Stimulated activated CD8-positive, alpha-beta memory T cell treated with anti-CD3 and anti-CD28 coated beads, Interleukin-15, amount 100 ng/mL, for 1 hour (primary cell): ENCODE results near the gene ANO7.

ENCODE experiments used
- DNase-seq: peaks from one replicate; pipeline ENCODE4 v3.0.0-alpha.2; 2020; ENCODE audit warnings: low read depth

Gene ANO7

DNA sequence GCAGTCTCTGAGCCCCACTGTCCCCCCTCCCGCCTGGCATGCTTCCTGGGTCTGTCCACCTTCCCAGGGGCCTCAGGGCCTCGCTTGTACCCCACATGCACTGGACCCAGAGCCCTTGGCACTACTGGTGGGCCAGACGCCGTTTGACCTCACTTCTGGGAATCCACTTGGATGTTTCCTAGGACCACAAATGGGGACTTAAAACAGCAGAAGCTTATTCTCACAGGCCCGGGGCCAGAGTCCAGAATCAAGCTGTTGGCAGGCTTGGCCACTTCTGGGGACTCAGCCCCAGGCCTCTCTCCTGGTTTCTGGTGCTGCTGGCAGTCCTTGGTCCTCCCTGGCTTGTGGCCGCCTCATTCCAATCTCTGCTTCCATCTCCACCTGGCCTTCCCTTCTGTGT is 19.6 kb downstream of the ANO7 start:
- DNase-seq: no peak

DNA sequence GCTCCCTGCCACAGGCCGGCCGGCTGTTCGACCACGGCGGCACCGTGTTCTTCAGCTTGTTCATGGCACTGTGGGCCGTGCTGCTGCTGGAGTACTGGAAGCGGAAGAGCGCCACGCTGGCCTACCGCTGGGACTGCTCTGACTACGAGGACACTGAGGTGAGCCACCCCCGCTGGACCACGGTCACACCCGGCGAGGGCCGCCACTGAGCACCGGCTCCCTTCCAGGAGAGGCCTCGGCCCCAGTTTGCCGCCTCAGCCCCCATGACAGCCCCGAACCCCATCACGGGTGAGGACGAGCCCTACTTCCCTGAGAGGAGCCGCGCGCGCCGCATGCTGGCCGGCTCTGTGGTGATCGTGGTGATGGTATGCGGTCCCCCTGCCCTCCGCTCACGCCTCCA is 20.8 kb downstream of the ANO7 start:
- no peak for DNase-seq

DNA sequence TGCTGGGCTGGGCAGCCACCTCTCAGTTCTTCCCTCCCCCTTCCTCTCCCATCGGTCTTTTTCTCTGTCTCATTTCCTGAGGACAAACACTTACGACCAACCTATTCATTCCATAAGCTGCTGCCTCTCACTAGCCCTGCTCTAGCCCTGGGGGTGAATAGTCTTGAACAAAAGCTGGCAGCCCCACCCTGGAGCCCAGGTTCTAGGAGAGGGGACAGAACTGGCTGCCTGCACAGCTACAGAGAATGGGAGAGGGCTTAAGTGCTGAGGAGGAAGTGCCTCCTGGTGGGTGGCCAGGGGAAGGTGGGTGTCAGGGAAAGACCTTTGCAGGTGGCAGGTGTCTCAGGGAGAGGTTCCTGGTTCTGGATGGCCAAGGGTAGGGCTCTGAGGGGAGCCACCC is 22.8 kb downstream of the ANO7 start:
- no peak for DNase-seq

DNA sequence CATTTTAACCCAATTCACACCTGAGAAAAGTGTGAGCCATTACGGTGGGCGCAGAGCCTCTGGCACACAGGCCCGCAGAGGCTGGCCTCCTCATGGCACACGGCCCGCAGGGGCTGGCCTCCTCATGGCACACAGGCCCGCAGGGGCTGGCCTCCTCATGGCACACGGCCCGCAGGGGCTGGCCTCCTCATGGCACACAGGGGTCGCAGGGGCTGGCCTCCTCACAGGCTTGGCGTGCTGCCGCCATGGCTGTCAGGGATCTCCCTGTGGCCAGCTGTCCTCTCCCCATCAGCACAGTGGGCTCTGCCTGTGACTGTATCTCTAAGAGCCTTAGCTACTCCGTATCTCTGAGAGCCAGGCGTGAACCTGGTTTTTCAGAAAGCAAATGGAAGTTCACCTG is 24.6 kb downstream of the ANO7 start:
- DNase-seq: no peak

DNA sequence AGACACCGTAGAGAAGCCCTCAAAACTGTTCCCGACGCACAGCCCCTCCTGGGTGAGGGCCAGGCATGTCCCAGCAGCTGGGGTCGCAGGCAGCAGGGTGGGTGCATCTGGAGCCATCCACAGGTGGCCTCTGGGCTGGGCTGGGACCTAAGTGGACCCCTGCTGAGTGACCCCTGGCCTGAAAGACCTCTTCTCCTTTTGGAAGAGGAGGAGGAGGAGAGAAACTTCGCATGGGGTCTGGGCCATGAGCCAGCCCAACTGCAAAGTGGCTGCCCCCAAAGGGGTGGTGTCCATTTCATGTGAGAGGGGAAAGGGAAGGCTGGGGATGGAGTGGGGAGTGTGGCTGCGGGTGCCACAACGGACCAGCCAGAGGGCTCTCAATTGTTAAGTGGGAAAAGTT is 25.1 kb downstream of the ANO7 start:
- DNase-seq: no peak

DNA sequence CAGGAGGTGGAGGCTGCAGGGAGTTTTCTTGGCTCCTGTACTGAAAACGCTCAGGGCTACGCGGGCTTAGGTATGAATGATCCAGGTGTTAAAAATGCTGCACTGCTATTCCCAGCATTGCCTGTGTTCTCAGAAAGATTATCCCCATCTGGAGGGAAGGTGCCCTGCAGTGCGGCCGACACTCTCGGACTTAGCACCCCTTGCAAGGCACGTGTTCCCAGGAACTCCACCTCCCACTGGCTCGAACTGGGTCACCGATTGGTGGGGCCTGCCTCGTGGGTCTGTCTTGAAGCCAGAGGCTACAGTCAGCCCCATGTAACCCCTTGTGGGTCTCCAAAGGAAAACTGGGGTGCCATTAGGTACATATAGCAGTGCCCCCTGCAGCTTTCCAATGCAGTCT is 25.7 kb downstream of the ANO7 start:
- DNase-seq: no peak

DNA sequence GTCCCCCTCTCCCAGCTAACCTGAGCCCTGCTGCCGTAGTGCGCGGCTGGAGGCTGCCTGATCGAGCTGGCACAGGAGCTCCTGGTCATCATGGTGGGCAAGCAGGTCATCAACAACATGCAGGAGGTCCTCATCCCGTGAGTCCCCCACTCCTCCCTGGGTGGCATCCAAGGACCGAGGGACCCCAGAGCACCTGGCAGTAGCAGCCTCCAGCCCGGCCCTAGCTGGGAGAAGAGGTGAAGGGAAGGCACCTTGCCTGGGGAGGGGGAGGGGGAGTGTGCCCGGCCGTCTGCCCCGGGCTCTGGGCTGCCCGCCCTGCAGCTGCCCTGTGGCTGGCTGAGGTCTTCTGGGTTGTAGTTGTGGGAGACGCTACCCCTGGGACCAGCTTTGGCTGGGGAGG is 26.3 kb downstream of the ANO7 start:
- DNase-seq: no peak

DNA sequence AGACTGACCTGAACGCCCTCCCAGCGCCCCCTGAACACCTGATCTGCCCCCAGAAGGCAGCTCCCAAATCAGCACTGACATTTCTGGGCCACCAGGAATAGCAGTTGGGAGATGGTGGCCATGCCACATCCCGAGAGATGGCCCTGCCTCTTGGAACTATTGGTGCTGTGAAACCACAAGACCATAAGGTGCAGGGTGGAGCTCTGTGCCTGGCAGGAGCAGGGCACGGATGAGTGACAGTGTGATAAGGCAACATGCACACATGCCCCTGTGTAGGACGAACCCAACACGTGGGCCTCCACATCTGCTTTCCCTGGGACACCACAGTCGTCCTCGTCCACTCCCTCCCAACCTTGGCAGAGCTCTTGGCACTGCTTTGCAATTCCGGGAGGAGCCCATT is 26.9 kb downstream of the ANO7 start:
- DNase-seq: no peak

DNA sequence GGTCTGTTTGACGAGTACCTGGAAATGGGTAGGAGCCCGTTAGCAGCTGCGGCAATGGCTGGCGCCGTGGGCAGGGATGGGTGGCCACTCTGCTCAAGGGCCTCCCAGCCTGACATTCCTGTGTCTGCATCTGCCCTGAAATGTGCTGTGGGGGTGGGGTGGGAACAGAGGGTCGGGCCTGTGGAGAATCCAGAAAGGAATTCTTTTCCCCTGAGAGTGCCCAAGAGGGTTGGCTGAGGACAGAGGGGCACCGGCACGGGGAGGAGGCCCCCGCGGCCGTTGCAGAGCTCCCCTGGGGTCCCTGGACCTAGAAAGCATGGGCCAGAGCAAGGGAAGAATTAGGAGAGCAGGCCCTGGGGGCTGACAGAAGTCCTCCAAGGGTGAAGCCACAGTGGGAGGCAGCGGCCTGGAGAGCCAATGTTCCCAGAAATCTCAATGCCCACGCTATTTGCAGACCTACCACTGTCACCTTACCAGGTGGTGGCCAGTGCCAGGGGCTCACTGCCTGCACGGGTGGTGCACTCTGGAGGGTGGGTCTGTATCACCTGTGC is 27.8 kb downstream of the ANO7 start:
- DNase-seq: no peak

DNA sequence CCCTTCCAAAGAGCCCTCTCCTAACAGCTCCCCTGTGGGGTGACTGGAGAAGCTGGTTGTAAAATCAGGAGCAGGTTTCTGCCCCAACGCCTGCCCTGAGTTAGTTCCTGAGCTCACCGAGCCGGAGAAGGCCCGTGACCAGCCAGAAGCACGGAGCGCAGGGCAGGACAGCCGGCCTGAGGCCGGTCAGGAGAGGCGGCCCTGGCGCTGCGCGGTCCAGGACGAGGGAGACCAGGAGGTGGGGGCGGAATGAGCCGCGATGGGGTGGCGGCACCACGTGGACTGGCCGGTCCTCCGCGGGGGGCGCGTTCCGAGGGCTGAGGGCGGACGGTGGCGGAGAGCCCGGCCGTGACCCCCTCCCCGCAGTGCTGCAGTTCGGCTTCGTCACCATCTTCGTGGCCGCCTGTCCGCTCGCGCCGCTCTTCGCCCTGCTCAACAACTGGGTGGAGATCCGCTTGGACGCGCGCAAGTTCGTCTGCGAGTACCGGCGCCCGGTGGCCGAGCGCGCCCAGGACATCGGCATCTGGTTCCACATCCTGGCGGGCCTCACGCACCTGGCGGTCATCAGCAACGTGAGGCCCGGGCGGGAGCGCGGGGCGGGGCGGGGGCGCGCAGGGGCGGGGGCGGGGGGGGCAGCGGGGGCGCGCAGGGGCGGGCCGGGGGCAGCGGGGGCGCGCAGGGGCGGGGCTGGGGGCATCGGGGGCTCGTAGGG is 29.0 kb downstream of the ANO7 start:
- no peak for DNase-seq

DNA sequence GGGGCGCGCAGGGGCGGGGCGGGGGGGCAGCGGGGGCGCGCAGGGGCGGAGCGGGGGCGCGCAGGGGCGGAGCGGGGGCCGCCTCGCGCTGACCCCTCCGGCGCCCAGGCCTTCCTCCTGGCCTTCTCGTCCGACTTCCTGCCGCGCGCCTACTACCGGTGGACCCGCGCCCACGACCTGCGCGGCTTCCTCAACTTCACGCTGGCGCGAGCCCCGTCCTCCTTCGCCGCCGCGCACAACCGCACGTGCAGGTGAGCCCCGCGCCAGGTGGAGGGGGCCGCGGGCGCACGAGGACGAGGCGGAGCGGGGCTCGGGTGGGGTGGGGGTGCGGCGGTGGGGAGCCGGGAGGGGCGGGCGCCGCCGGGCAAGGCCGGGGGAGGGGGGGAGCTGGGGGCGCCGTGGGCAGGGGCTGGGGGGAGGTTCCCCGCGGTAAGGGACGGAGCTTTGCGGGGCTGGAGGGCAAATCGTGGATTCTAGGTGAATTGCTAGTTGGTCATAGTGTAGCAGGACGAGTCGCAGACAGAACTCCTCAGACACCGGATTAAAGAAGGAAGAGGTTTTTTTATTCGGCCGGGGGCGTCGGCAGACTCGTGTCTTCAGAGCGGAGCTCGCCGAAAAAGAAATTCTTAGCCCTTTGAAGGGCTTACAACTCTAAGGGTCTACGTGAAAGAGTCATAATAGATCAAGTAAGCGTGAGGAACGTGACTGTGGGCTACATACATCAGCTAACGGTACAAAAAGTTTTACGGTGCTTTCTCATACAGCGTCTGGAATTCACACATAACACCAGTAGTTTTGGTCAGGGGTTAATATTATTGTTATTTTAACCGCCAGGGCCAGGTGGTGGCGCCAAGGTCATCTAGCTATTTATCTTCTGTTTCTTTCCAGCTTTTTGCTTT is 29.9 kb downstream of the ANO7 start:
- DNase-seq: no peak

DNA sequence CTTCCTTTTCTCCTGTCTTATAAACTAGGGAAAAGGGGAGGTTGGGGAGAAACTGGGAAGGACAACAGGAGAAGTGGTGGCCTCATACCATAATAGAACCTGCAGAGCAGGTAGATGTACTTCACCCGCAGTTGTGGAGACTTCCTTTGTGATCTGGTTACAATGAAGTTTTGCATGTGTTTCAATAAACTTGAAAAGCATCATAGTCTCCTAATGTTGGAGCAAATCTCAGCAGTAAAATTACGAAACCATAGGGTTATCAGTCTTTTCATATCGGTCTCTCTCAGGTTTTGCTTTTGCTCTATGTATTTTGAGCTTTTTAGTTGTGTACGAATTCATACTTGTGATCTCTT is 30.5 kb downstream of the ANO7 start:
- no peak for DNase-seq

DNA sequence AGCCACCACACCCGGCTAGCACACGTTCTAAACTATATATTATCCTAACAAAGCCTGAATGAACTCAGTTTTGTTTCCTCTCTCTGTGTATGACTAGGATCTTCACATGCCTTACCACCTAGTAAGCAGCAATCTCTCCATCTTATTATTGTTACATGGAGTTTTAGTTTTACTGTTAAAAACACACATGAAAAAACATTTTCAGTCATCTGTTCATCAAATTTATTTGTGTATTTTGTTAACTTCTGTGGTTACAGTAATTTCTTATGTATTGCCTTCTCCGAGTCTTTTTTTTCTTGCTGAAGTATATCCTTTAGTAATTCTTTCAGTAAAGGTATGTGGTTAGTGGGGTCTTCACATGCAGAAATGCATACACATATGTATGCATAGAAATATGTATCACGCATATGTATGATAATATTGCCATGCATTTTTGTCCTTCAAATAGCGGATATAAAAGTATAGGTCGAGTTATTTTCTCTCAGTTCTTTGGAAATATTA is 31.4 kb downstream of the ANO7 start:
- no peak for DNase-seq

DNA sequence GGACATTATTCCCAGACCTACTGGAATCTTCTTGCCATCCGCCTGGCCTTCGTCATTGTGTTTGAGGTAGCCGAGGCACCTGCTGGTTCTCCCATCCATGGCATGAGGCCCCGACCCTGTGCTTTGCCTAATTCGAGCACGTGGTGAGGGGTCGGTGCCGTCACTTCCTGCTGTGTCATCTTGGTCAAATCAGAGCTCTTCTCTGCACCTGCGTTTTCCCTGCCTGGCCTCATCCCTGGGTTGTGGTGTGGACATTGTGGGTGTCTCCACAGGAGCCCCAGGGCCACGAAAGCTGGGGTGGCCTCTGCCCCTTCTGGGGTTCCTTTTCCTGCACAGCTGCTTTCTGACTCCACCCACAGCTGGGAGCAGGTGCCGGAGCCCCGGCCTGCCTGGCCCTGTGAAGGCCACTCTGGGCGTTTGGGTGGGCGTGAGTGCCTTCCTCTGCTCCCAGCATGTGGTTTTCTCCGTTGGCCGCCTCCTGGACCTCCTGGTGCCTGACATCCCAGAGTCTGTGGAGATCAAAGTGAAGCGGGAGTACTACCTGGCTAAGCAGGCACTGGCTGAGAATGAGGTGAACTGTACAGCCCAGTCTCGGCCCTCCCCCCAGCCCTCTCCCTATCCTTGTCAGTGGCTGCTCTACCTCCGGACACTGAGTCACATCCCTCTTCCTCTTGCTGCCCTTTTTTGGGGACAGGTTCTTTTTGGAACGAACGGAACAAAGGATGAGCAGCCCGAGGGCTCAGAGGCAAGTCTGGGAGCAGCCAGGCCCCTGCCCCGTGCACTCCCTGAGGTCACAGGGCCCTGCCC is 34.9 kb downstream of the ANO7 start:
- DNase-seq: no peak

DNA sequence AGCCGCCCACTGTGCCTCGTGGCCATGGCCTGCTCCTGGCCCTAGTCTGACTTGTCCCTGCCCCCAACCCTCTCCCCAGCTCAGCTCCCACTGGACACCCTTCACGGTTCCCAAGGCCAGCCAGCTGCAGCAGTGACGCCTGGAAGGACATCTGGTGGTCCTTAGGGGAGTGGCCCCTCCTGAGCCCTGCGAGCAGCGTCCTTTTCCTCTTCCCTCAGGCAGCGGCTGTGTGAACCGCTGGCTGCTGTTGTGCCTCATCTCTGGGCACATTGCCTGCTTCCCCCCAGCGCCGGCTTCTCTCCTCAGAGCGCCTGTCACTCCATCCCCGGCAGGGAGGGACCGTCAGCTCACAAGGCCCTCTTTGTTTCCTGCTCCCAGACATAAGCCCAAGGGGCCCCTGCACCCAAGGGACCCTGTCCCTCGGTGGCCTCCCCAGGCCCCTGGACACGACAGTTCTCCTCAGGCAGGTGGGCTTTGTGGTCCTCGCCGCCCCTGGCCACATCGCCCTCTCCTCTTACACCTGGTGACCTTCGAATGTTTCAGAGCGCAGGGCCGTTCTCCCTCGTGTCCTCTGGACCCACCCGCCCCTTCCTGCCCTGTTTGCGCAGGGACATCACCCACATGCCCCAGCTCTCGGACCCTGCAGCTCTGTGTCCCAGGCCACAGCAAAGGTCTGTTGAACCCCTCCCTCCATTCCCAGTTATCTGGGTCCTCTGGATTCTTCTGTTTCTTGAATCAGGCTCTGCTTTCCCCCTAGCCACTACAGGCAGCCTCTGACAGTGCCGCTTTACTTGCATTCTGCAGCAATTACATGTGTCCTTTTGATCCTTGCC is 35.8 kb downstream of the ANO7 start:
- no peak for DNase-seq

DNA sequence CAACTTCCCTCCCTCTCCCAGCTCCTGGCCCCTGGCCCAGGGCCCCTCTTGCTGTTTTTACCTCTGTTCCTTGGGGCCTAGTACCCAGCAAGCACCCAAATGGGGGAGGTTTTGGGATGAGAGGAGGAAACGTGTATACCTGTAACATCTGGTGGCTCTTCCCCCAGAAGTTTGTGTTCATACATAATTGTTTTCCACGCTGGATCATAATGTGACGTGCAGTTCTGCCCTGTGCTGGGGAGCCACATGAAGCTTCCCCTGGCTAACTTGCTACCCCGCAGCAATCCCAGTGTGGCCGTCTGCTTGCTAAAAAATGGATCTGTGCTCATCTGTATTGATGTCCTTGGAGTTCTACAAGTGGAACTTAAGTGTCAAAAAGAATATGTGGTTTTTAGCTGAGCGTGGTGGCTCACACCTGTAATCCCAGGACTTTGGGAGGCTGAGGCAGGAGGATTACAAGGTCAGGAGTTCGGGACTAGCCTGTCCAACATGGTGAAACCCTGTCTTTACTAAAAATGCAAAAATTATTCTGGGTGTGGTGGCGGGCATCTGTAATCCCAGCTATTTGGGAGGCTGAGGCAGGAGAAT is 36.5 kb downstream of the ANO7 start:
- no peak for DNase-seq

DNA sequence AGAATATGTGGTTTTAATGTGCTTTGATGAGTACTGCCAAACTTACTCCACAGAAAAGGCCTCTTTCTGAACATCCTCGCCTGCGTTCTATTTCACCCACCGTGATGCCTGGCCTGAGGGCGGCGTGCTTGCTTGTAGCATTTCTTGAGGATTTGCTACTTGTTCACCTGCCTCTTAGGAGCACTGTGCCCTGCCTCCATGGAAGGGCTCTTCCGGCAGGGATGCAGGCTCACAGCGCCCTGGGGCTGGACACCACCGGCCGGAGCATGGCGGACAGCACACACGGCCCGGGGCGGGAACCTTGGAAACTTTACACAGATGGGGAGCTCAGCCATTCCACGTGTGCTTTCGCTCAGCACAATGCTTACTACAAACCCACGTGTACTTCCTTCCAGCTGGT is 37.1 kb downstream of the ANO7 start:
- DNase-seq: no peak

DNA sequence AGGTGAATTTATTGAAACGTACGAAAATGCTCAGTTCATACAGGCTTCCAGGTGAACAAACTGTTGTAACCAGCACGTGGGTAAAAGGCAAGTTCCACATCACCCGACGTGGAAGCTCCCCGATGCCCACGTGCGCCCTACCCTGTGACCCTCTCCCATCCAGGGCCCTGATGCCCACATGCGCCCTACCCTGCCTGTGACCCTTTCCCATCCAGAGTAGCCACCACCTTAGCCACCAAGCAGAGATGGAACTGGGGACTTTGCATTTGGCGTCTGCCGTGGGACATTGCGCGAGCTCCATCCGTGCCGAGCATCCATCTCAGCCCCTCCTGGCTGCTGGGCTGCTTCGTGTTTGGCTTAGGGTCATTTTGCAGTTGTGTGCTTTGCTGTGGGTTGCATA is 37.5 kb downstream of the ANO7 start:
- DNase-seq: no peak

DNA sequence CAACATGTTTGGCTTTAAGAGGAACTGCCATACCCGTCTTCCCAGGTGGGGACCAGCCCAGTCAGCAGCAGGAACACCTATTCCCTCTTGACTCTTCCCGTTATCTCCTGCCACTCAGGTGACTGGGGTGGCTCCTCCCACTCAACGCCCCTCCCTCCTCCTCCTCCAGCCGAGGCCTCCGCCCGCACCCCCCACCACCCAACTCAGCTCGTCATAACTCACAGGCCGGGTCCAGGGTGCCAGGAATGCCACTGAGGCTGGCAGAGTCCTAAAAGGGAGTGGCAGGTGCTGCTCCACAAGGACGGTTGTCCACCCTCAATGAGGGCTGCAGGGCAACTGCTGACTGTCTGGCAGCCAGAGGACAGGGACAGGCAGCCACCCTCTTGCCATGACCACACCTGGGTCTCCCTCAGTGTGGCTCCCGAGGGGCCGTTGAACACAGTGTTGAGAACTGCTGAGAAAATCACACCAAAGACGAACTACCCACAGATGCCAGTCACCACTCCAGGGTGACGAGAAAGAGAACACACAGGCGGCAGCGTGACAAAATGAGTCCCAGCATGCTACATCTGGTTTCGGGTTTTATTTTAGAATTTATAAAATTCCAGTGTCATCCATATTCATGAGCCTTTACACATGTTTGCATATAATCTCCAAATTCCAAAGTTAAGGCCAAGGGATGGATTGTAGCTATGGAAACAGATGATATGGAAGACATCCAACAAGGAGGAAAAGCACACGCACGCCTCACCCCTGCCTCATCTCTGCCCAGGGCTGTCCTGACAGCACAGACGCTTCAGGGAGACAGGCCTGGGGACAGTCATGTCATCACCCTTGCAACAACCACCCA is 38.5 kb downstream of the ANO7 start:
- no peak for DNase-seq

DNA sequence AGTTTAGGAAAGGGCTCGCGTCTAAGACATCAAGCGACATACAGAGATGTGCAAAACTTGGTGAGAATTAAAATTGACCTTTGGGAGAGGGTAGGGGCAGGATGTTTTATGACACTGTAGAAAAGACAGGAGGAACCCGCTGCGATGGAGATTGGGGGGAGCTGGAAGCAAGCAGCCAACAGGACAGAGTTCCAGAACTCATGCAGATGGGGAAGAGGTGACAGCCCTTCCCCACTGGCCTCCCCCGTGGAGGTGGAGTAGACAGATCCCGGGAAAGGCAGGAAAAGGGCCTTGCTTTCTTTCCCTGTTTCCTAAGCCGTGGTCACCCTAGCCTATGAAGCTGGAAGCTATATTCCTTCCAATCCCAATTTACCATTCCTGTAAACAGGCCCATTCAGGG is 39.1 kb downstream of the ANO7 start:
- DNase-seq: no peak
